ENCODE data around the gene RBP2. TPM values are rescaled to one million over a fixed set of nuclear protein-coding genes. Genes with fewer than 3 reads are reported as not detected.

Gene RBP2
- total and polyA plus RNA-seq, 2 experiments from 2014 or later: 123 to 295 TPM

- no peaks in the 10 kb centered on the region for H3K27me3 ChIP-seq
- no peaks in the 10 kb centered on the region for H3K36me3 ChIP-seq (replicated peaks; ENCODE audit: insufficient read depth, low read depth)
- no peak overlapping the region for H3K4me3 ChIP-seq
- no peaks in the 10 kb centered on the region for H4K20me1 ChIP-seq (ENCODE audit: insufficient read depth, poor library complexity, severe bottlenecking)
- no peaks in the 10 kb centered on the region for H3K9me3 ChIP-seq (ENCODE audit: low read depth)
- TF ChIP-seq CTCF (IDR thresholded peaks at IDR 0.05; ENCODE audit: poor library complexity): no peak
- no peak for TF ChIP-seq EZH2phosphoT487 (IDR thresholded peaks at IDR 0.05; ENCODE audit: low read depth, severe bottlenecking, unreplicated experiment)
- no peak for TF ChIP-seq EZH2 (IDR thresholded peaks at IDR 0.05; ENCODE audit: borderline replicate concordance)
- no peak overlapping the region for H3K27ac ChIP-seq
- H3K9me2 ChIP-seq (replicated peaks; ENCODE audit: insufficient read depth): no peaks in the 10 kb centered on the region
- DNase-seq (ENCODE audit: low spot score): no peak
- WGBS (ENCODE audit: low lambda C conversion rate, missing lambda C conversion rate): 82% methylated on average over 4 of the region's 4 CpGs
- no peaks in the 10 kb centered on the region for H3K79me2 ChIP-seq
- no peak overlapping the region for H2AFZ ChIP-seq
- H3K4me2 ChIP-seq: no peak overlapping the region
- peaks cover 7% of the 10 kb centered on the region for H3K4me1 ChIP-seq (ENCODE audit: insufficient read depth)
These were observed 19.9 kb downstream of the RBP2 start for GRCh38 chr3:139456386-139456785.

- Histone ChIP-seq H3K79me2 (no peaks in the 10 kb centered on the region), H4K20me1 (ENCODE audit: insufficient read depth, poor library complexity, severe bottlenecking) (no peaks in the 10 kb centered on the region), H3K9me3 (ENCODE audit: low read depth) (no peaks in the 10 kb centered on the region), H3K27me3 (no peaks in the 10 kb centered on the region), H3K4me1 (ENCODE audit: insufficient read depth) (peaks cover 7% of the 10 kb centered on the region), H3K4me2 (no peak overlapping the region), H3K27ac (no peak overlapping the region), H2AFZ (no peak overlapping the region), H3K9me2 (replicated peaks; ENCODE audit: insufficient read depth) (no peaks in the 10 kb centered on the region), H3K4me3 (no peak overlapping the region), H3K36me3 (replicated peaks; ENCODE audit: insufficient read depth, low read depth) (no peaks in the 10 kb centered on the region)
- WGBS (ENCODE audit: low lambda C conversion rate, missing lambda C conversion rate): 78% methylated on average over 3 of the region's 3 CpGs
- DNase-seq (ENCODE audit: low spot score): no peak
- no peak for TF ChIP-seq EZH2 (IDR thresholded peaks at IDR 0.05; ENCODE audit: borderline replicate concordance)
- TF ChIP-seq CTCF (IDR thresholded peaks at IDR 0.05; ENCODE audit: poor library complexity): no peak
- TF ChIP-seq EZH2phosphoT487 (IDR thresholded peaks at IDR 0.05; ENCODE audit: low read depth, severe bottlenecking, unreplicated experiment): no peak
These were observed 20.5 kb downstream of the RBP2 start for GRCh38 chr3:139455855-139456254.

- H3K4me2 ChIP-seq: no peak overlapping the region
These were observed 21.1 kb downstream of the RBP2 start for GRCh38 chr3:139455206-139455605.

More at GRCh38 chr3:139455206-139455605, 21.1 kb downstream of the RBP2 start:
- Histone ChIP-seq H3K79me2 (no peaks in the 10 kb centered on the region), H3K27me3 (no peaks in the 10 kb centered on the region), H4K20me1 (ENCODE audit: insufficient read depth, poor library complexity, severe bottlenecking) (no peaks in the 10 kb centered on the region), H2AFZ (no peak overlapping the region), H3K9me3 (ENCODE audit: low read depth) (no peaks in the 10 kb centered on the region), H3K4me1 (ENCODE audit: insufficient read depth) (peaks cover 7% of the 10 kb centered on the region), H3K9me2 (replicated peaks; ENCODE audit: insufficient read depth) (no peaks in the 10 kb centered on the region), H3K36me3 (replicated peaks; ENCODE audit: insufficient read depth, low read depth) (no peaks in the 10 kb centered on the region), H3K27ac (no peak overlapping the region), H3K4me3 (no peak overlapping the region)
- WGBS (ENCODE audit: low lambda C conversion rate, missing lambda C conversion rate): 91% methylated on average over 1 of the region's 1 CpG
- no peak for TF ChIP-seq EZH2phosphoT487 (IDR thresholded peaks at IDR 0.05; ENCODE audit: low read depth, severe bottlenecking, unreplicated experiment)
- no peak for TF ChIP-seq CTCF (IDR thresholded peaks at IDR 0.05; ENCODE audit: poor library complexity)
- TF ChIP-seq EZH2 (IDR thresholded peaks at IDR 0.05; ENCODE audit: borderline replicate concordance): no peak
- no peak for DNase-seq (ENCODE audit: low spot score)

Data from hepatocyte (in vitro differentiated cells).